Measurements from ENCODE around the gene FGD4. TPM values are rescaled to one million over a fixed set of nuclear protein-coding genes. Genes with fewer than 3 reads are reported as not detected.
A peak's percentile ranks its signal among the peaks of the same experiment; 100 is the strongest.

The FGD4 gene
- total RNA-seq, 1 experiment from 2014 or later = 30.5 TPM

DNA sequence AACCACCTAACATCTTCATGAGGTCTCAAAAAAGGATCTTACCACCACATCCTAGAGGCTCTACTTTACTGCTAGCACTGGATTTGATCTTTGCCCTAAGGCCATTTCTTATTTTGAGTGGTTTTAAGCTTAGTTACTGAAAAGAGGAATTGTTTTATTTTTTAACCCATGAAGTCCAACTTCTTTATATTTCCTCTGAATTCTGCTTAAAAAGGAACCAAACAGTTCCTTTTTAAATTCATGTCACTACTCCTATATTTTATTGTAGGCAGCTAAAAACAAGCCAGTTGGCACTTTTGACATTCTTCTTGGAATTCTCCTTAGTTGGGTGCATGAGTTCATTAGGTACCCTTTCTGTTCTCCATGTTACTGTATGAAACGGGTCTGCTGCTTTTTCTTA lies 76.4 kb downstream of the FGD4 start:
- in situ Hi-C loops (cut with HindIII; ENCODE audit: low pct_unique_long_range_greater_than_20kb, low sequenced_read_pairs) = no loop called here
- DNase-seq (ENCODE audit: low read depth, low spot score) = no peak

DNA sequence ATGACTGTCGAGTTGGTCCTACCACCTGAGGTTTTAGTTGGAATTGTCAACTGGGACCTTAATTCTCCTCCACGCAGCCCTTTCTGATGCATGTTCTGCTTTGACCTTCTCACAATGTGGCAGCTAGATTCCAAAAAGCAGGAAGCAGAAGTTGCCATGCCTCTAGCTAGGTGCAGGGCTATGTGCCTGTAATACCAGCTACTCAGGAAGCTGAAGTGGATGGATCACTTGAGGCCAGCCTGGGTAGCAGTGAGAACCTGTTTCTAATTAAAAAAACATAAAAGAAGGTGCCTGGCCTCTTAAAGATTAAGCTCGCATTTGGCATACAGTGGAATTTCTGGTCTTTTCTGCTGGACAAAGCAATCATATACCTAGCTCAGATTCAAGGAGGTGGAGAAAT lies 77.1 kb downstream of the FGD4 start:
- in situ Hi-C loops (cut with HindIII; ENCODE audit: low pct_unique_long_range_greater_than_20kb, low sequenced_read_pairs) = no loop called here

DNA sequence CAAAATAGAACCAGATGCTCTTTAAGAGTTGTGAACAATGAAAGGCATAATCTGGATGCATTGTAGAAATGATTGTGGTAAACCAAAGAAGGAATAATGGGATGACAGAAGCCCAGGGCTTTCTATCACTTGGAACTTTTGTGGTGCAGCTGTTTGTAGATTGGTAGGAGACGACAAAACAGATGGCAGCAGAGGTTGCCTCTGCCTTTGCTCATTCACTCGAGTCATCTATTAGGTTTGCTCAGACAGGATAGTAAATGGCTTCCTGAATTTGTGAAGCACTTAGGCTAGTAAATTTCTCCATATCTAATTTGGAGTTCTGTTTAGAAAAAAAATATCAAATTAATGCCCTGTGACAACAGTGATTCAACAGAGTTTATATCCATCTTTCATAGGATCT lies 78.4 kb downstream of the FGD4 start:
- in situ Hi-C loops (cut with HindIII; ENCODE audit: low pct_unique_long_range_greater_than_20kb, low sequenced_read_pairs) = no loop called here
- no peak for DNase-seq (ENCODE audit: low read depth, low spot score)

More for the DNA sequence above, 77.1 kb downstream of the FGD4 start:
- DNase-seq (ENCODE audit: low read depth, low spot score) = no peak

DNA sequence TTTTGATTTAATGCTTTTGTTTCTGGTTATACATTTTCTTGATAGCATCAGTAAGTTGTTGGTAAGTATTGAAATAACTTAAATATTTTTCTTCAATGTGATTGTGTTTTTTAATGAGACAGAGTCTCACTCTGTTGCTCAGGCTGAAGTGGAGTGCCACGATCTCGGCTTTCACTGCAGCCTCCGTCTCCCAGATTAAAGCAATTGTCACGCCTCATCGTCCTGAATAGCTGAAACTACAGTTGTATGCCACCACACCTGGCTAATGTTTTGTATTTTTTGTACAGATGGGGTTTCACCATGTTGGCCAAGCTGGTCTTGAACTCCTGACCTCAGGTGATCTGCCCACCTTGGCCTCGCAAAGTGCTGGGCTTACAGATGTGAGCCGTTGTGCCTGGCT lies 78.8 kb downstream of the FGD4 start:
- no peak for DNase-seq (ENCODE audit: low read depth, low spot score)
- in situ Hi-C loops (cut with HindIII; ENCODE audit: low pct_unique_long_range_greater_than_20kb, low sequenced_read_pairs) = no loop called here

DNA sequence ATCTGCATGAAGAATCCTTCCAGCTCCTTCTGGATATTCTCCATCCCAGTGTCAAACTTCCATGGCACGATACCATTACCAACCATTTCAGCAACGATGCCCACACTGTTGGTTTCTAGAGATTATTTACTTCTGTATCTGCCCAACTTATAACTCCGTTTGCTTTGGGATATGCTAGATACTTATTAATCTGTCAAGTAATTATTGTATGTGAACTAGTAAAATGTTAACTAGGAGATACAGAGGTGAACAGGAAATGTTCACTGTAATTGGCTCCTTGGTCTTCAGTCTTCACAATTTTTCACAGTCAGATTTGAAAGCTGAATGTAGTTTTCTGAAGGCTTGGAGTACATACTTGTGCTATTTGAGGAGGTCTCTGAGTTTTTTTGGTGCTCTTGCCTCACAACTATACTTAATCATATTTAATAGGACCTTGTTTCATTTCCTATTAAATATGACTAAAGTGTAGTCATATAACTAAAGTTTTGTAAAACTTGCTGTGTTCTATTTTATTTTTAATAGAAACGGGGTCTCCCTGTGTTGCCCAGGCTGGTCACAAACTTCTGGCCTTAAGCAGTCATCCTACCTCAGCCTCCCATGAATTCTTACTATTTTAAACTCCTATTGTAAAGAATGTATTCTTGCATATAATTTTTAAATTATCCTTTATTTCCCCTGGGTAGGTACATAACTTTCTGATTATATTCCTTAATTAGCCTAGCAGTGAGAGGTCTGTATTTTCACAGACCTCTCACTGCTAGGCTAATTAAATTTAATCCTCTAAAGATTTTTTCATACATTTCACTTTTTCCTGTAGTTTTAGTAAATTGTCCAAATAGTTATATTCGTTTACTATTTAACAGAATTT lies 79.7 kb downstream of the FGD4 start:
- no peak for DNase-seq (ENCODE audit: low read depth, low spot score)
- in situ Hi-C loops (cut with HindIII; ENCODE audit: low pct_unique_long_range_greater_than_20kb, low sequenced_read_pairs) = no loop called here

DNA sequence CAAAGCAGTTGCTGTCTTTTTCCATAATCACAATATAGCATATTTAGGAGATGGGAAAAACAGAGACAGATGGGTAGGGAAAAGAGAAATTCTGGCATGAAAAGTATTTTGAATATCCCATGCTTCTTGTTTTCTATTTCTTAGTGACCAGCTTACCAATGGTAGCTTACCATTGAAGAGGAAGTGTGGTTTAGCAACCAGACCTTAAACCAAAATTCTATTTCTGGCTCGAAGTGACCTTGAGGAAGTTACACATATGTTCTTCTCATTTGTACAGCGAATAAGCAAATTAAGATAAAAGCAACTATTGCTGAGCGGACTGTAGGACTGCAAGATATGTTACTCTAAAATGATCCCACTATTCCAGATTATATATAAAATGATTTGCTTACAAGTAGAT lies 82.9 kb downstream of the FGD4 start:
- DNase-seq (ENCODE audit: low read depth, low spot score) = no peak
- in situ Hi-C loops (cut with HindIII; ENCODE audit: low pct_unique_long_range_greater_than_20kb, low sequenced_read_pairs) = no loop called here

DNA sequence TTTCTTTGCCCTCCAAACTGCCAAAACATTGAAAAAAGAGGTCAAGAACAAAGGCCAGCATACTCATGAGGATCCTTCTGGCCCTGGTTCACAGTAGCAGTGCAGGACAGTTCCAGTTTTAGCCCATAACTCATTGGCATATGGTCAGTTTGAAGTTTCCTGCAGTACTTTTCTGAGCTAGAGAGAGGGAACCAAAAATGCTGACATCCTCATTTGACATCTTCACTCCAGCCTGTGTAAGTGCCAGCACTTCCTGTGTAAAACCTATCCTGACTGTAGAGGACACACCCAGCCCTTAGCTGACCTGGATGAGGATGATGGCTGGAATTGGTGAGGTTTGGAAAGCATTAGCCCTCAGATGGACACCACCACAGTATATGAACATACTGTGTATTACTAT lies 84.1 kb downstream of the FGD4 start:
- in situ Hi-C loops (cut with HindIII; ENCODE audit: low pct_unique_long_range_greater_than_20kb, low sequenced_read_pairs) = no loop called here
- peak; percentile 21 for DNase-seq (ENCODE audit: low read depth, low spot score)

DNA sequence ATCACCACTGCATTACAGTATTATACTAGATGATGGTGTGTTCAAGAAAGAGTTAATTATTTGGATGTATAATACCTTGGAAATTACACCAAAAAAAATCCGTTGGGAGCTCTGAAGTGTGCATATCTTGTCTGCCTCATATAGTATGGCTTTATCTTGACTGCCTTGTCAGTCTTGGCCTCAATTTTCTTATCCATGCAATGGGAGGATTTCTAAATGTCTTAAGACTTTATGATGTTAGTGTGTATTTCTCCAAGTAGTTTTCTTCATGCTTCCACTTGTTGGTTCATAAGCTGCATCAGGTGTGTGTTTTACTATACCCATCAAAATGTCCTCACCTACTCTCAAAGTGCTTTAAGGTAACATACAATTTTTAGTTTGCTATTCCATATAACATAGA lies 84.6 kb downstream of the FGD4 start:
- in situ Hi-C loops (cut with HindIII; ENCODE audit: low pct_unique_long_range_greater_than_20kb, low sequenced_read_pairs) = no loop called here
- DNase-seq (ENCODE audit: low read depth, low spot score) = no peak

DNA sequence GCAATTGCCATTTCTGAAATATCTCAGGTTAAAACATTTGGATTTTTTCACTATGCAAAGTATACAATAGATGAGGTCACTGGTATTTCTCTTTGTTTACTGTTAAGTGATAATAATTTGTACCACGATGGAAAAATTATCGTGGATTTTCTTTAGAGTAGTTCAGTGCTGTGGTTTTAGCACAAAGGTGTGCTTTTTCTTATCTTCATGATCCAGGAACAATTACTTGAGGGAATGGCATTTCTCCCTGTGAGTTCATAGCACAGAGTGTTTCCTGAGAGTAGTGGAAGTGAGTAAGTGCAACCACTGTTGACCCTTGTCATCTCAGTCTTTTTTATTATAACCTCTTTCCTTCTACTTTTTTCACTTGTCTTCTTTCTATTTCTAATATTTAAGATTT lies 86.8 kb downstream of the FGD4 start:
- in situ Hi-C loops (cut with HindIII; ENCODE audit: low pct_unique_long_range_greater_than_20kb, low sequenced_read_pairs) = no loop called here
- no peak for DNase-seq (ENCODE audit: low read depth, low spot score)

DNA sequence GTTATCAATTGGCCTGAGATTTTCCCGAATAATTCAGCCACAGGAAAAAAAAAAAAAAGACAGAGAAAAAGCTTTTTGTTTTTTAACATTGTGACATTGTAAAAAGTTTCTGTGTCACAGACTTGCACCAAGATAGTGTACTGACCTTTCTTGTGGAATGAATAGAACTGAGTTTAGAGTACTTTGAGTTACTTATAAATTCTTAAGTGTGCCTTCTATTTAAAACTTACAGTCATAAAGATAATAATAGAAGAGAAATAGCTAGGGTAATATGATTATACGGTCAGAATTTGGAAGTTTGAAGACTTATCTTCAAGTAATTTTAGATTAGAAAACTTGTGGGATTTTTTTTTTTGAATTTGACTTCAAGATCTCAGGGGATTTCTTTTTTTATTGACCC lies 88.8 kb downstream of the FGD4 start:
- DNase-seq (ENCODE audit: low read depth, low spot score) = peak; percentile 12

DNA sequence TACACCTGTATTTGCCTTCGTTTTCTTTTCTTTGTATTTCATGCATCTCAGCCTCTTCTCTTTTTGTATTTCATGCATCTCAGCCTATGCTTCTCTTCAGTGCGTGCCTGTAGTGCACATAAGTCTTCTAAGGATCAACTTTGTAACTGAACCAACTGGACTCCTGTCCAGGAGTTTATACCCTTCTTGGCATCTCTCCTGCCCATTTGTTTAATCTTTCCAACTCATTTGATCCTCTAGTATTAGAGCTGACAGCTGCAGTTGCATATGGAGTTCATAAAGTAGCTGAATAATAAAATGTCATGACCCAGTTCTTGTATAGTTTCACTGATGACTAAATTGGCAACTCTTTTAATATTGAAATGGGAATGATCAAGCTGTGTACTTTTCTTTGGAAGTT lies 89.7 kb downstream of the FGD4 start:
- in situ Hi-C loops (cut with HindIII; ENCODE audit: low pct_unique_long_range_greater_than_20kb, low sequenced_read_pairs) = no loop called here
- DNase-seq (ENCODE audit: low read depth, low spot score) = no peak

More for the DNA sequence above, 88.8 kb downstream of the FGD4 start:
- in situ Hi-C loops (cut with HindIII; ENCODE audit: low pct_unique_long_range_greater_than_20kb, low sequenced_read_pairs) = no loop called here

DNA sequence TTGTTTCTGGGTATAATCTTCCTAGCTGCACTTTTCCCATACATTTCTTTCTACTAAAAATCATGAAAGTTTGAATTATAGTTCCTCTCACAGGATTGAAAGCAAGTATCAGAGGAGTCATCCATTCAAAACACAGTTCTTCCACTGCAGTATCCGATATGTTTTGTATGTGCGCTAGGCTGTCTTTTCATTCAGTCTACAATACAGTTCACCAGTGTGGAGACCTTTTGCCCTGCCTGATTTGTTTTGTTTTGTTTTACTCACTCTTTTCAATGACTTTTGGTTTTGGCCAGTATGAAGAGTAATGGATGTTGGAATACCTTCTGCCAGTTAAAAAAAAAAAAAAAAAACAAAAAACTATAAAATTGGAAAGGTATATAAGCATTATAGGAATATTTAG lies 91.4 kb downstream of the FGD4 start:
- in situ Hi-C loops (cut with HindIII; ENCODE audit: low pct_unique_long_range_greater_than_20kb, low sequenced_read_pairs) = no loop called here
- no peak for DNase-seq (ENCODE audit: low read depth, low spot score)

DNA sequence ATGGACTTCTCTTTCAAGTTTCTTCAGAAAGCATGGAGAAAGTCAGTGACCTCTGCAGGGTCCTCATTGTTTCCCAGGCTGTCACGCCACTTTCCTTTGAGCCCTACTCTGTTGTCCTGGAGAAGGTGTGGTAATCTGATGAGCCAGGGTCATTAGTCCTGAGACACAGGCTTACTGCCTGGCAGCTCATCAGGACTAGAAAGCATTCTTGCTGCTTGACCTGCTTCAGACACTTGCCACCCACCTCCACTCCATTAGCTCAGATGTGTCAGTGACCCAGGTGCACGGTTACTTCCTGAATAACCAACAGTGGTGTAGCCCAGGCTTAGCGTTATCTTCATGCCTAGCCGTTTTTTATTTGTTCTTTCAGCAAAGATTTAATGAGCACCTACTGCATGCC lies 93.9 kb downstream of the FGD4 start:
- in situ Hi-C loops (cut with HindIII; ENCODE audit: low pct_unique_long_range_greater_than_20kb, low sequenced_read_pairs) = no loop called here
- no peak for DNase-seq (ENCODE audit: low read depth, low spot score)

DNA sequence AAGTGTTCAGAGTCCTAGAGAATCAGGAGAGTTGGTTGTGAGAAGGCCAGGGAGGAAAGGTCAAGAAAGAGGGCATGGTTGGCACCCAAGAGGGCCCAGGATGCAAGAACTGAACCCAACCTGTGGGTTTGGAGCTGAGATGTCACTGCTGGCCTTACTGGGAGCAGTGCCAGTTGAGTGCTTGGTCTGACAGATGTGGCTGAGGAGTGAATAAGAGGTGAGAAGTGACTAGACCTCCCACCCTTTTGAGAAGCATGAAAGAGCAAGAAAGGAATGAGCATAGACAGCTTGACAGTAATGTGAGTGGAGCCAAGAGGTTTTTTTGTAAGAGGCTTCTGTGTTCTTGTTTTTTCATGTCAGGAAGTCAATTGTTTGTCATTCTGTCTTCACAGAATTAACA lies 95.3 kb downstream of the FGD4 start:
- DNase-seq (ENCODE audit: low read depth, low spot score) = peak; percentile 13
- in situ Hi-C loops (cut with HindIII; ENCODE audit: low pct_unique_long_range_greater_than_20kb, low sequenced_read_pairs) = no loop called here

DNA sequence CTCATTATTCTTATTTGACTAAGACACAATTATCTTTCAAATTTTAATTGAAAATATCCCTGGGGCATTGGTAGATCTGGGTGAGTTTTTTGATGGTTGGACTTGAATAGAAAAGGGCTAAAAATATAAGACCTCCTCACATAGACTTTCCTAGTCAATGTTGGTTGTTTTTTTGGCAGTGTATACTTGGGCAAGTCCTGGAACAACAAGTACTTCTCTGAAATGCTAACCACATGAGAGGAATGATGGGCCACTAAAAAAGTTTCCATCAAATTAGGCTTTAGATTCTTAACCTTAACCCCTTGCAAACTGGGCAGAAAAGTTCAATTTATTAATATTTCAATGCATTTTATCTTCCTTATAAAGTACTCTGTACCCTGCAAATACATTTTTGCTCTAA lies 97.6 kb downstream of the FGD4 start:
- no peak for DNase-seq (ENCODE audit: low read depth, low spot score)
- in situ Hi-C loops (cut with HindIII; ENCODE audit: low pct_unique_long_range_greater_than_20kb, low sequenced_read_pairs) = no loop called here

DNA sequence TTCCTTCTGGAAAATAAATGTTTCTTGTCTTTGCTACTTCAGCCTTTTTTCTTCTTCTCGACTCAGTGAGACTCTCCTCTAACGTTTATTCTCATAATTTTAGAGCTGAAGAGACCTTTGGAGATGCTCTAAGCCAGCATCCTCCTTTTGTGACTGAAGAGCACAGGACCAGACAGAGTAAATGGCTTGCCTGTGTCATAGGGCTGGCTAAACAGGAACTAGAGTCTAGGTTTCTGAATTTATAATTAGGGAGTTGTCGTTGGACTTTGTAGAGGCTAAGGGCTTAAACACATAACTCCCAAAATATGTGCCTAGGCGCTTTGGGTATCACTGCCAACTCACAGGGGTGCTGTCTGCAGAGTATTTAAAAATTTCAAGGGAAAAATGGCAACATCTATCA lies 98.5 kb downstream of the FGD4 start:
- DNase-seq (ENCODE audit: low read depth, low spot score) = no peak
- in situ Hi-C loops (cut with HindIII; ENCODE audit: low pct_unique_long_range_greater_than_20kb, low sequenced_read_pairs) = no loop called here

DNA sequence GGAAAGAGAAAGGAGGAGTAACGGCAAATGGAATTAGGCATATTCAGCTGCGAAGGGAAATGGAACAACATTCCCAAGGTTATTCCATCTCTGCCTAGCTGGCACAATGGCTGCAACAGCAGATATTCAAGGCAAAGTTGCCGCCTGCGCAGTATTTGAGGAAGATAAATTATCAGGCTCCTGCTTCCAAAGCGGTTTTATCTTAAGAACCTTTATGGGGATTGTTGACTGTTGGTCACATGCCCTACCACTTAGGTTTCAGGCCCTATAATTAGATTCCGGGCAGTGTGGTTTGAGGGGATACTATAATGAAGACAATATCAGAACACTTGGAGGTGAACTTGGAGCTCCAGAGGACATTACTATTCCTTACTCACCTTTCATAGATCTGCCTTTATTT lies 99.7 kb downstream of the FGD4 start:
- in situ Hi-C loops (cut with HindIII; ENCODE audit: low pct_unique_long_range_greater_than_20kb, low sequenced_read_pairs) = no loop called here
- peak; percentile 53 for DNase-seq (ENCODE audit: low read depth, low spot score)

DNA sequence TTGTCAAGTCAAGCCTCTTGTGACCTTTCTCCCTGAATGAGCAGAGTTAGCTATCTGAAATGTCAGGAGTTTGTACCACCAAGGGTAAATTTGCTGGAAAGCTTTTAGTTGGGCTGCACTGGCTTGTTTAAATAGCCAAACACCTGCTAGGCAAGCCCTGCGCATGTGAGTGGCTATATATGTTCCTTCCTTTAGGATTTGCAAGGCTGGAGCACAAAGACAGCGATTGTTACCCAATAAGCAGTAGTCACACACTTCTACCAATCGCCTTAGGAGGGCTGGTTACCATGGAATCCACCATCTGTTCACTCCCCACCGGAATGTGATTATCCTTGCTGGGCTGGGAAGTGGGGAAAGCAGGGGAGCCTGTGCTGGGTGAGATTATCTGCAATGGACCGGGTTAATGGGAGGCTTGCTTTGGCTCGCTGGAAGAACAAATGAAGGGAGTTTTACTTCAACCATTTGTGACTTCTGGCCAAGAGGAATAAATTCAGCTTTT lies 102.5 kb downstream of the FGD4 start:
- DNase-seq (ENCODE audit: low read depth, low spot score) = peak; percentile 99
- in situ Hi-C loops (cut with HindIII; ENCODE audit: low pct_unique_long_range_greater_than_20kb, low sequenced_read_pairs) = no loop called here

DNA sequence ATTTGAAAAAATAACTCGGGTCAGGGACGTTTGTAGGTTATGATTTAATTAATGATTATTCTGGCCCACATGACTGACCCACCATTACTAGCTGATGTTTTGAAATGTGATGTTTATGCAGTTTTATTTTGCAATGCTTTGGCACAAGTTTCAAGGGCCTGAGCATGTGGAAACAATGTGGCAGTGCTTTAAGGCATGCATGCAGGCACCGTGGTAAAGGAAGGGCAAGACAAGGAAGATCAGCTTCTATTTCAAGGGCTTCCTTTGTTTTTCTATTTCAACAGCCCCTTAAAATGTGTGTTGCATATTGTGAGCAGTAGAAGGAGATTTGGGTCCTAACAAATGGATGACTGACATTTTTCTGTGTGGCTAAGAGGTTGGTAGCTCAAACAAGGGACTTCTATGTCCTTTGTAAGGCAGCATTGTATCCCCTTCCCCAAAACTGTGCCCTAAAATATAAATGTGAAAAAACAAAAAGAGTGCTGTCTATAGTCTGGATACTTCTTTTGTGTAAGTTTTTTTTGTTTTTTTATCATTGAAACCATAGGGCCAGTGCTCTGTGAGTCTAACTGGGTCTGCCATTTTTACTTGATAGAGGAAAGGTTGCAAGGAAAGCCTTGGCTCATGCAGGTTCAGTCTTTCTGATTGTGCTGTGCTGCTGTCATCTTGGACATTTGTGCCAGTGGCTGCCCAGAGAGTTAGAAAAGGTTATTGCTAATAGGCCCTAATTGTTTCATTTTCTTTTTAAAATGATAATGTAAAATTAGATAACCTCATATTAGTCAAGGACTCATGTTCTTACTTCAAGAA lies 103.5 kb downstream of the FGD4 start:
- peak; percentile 93 for DNase-seq (ENCODE audit: low read depth, low spot score)
- in situ Hi-C loops (cut with HindIII; ENCODE audit: low pct_unique_long_range_greater_than_20kb, low sequenced_read_pairs) = no loop called here

Data from SK-MEL-5 (cell line).